OCI-LY1 (cell line): Measurements from ENCODE around the gene MTMR2.

Experiments used
- H2AFZ ChIP-seq: fragments of 200-600 bp; sonication (generic), shearing (Covaris generic); 2 replicates; pipeline ENCODE4 v1.6.0; 2014; ENCODE audit warnings: antibody characterized with exemption, mild to moderate bottlenecking, low read length
- H3F3A ChIP-seq: fragments of 200-600 bp; sonication (generic), shearing (Covaris generic); 2 replicates; pipeline ENCODE4 v1.6.0; 2014; ENCODE audit warnings: mild to moderate bottlenecking, antibody characterized with exemption, low read length, moderate library complexity; ENCODE audit not compliant: insufficient read depth
- H3K27ac ChIP-seq: fragments of 200-600 bp; sonication (generic); 2 replicates; pipeline ENCODE4 v1.5.1; 2014; ENCODE audit warnings: low read length, mixed run types, mild to moderate bottlenecking, low read depth; ENCODE audit not compliant: poor library complexity, severe bottlenecking
- H3K27me3 ChIP-seq: fragments of 200-600 bp; sonication (generic); 2 replicates; pipeline ENCODE4 v1.6.0; 2014; ENCODE audit warnings: antibody characterized with exemption, mild to moderate bottlenecking, low read length, moderate library complexity; ENCODE audit not compliant: insufficient read depth
- H3K36me3 ChIP-seq: fragments of 200-600 bp; sonication (generic); 2 replicates; pipeline ENCODE4 v1.6.1; 2014; ENCODE audit warnings: mild to moderate bottlenecking, antibody characterized with exemption, low read length, moderate library complexity, mixed read lengths; ENCODE audit not compliant: insufficient read depth
- H3K4me1 ChIP-seq: fragments of 200-600 bp; sonication (generic); 2 replicates; pipeline ENCODE4 v1.5.1; 2014; ENCODE audit warnings: mild to moderate bottlenecking, low read length, moderate library complexity; ENCODE audit not compliant: insufficient read depth, severe bottlenecking
- H3K4me2 ChIP-seq: fragments of 200-600 bp; sonication (generic), shearing (Covaris generic); 2 replicates; pipeline ENCODE4 v1.6.1; 2014; ENCODE audit warnings: low read length
- H3K4me3 ChIP-seq: fragments of 200-600 bp; sonication (generic); 2 replicates; pipeline ENCODE4 v1.5.1; 2014; ENCODE audit warnings: low read length, low read depth, mild to moderate bottlenecking, mixed read lengths; ENCODE audit not compliant: poor library complexity, severe bottlenecking
- H3K79me2 ChIP-seq: fragments of 200-600 bp; shearing (Covaris generic); 2 replicates; pipeline ENCODE4 v1.6.1; 2016; ENCODE audit warnings: mixed run types, low read length, mixed read lengths; ENCODE audit not compliant: insufficient read depth
- H3K9ac ChIP-seq: fragments of 200-600 bp; sonication (generic), shearing (Covaris generic); 2 replicates; pipeline ENCODE4 v1.6.1; 2014; ENCODE audit warnings: mild to moderate bottlenecking, low read length, mixed read lengths
- H3K9me2 ChIP-seq: fragments of 200-600 bp; sonication (generic), shearing (Covaris generic); 2 replicates; pipeline ENCODE4 v1.6.1; 2014; ENCODE audit warnings: low read depth, mild to moderate bottlenecking, low read length, mixed read lengths
- H3K9me3 ChIP-seq: fragments of 200-600 bp; shearing (Covaris generic); 2 replicates; pipeline ENCODE4 v1.6.1; 2014; ENCODE audit warnings: low read length, mixed read lengths
- H4K20me1 ChIP-seq: fragments of 200-600 bp; sonication (generic), shearing (Covaris generic); 2 replicates; pipeline ENCODE4 v1.6.0; 2016; ENCODE audit warnings: mild to moderate bottlenecking, low read length; ENCODE audit not compliant: insufficient read depth
- CTCF ChIP-seq: fragments of 200-600 bp; sonication (generic), shearing (Covaris generic); IDR thresholded peaks from 2 replicates; pipeline ENCODE4 v1.5.1; 2017; ENCODE audit warnings: mild to moderate bottlenecking, antibody characterized with exemption, low read length, moderate library complexity, mixed read lengths
- EZH2 ChIP-seq: fragments of 200-600 bp; sonication (generic), shearing (Covaris generic); IDR thresholded peaks from 2 replicates; pipeline ENCODE4 v1.8.0; 2017; ENCODE audit warnings: borderline replicate concordance, mixed run types, mild to moderate bottlenecking, antibody characterized with exemption, low read length, moderate library complexity, mixed read lengths

Gene MTMR2

GRCh38 chr11:95891423-95892170 lies 32.3 kb downstream of the MTMR2 start:
- TF ChIP-seq EZH2 (no peak), CTCF (no peak)
- no peaks in the 10 kb centered on the region for H3K9me3 ChIP-seq
- no peaks in the 10 kb centered on the region for H3K79me2 ChIP-seq

GRCh38 chr11:95888852-95889251 lies 35.1 kb downstream of the MTMR2 start:
- Histone ChIP-seq H3K36me3 (peaks cover 7% of the 10 kb centered on the region; the same call in 1 of the 2 replicates), H3K79me2 (no peaks in the 10 kb centered on the region), H3K4me1 (peaks cover 9% of the 10 kb centered on the region), H3K9ac (no peak overlapping the region), H2AFZ (no peak overlapping the region), H4K20me1 (no peaks in the 10 kb centered on the region), H3K27ac (no peak overlapping the region), H3K4me2 (no peak overlapping the region), H3F3A (no peaks in the 10 kb centered on the region), H3K9me3 (no peaks in the 10 kb centered on the region), H3K4me3 (no peak overlapping the region), H3K9me2 (no peaks in the 10 kb centered on the region), H3K27me3 (no peaks in the 10 kb centered on the region)
- no peak for TF ChIP-seq EZH2
- no peak for TF ChIP-seq CTCF

More at GRCh38 chr11:95891423-95892170, 32.3 kb downstream of the MTMR2 start:
- H3K9me2 ChIP-seq = no peaks in the 10 kb centered on the region
- no peaks in the 10 kb centered on the region for H4K20me1 ChIP-seq
- no peaks in the 10 kb centered on the region for H3K27me3 ChIP-seq
- no peaks in the 10 kb centered on the region for H3F3A ChIP-seq
- no peak overlapping the region for H2AFZ ChIP-seq
- H3K4me3 ChIP-seq = no peak overlapping the region
- H3K4me2 ChIP-seq = no peak overlapping the region
- peak overlapping the region; percentile 29 for H3K27ac ChIP-seq
- no peak overlapping the region for H3K9ac ChIP-seq
- H3K36me3 ChIP-seq = no peaks in the 10 kb centered on the region
- peaks cover 9% of the 10 kb centered on the region for H3K4me1 ChIP-seq

- Histone ChIP-seq H3K9ac (no peak overlapping the region), H3K9me2 (no peaks in the 10 kb centered on the region), H2AFZ (no peak overlapping the region), H3K9me3 (no peaks in the 10 kb centered on the region), H4K20me1 (no peaks in the 10 kb centered on the region), H3F3A (no peaks in the 10 kb centered on the region), H3K4me2 (no peak overlapping the region), H3K4me1 (peaks cover 9% of the 10 kb centered on the region), H3K36me3 (peaks cover 7% of the 10 kb centered on the region; the same call in 1 of the 2 replicates), H3K27me3 (no peaks in the 10 kb centered on the region), H3K4me3 (no peak overlapping the region), H3K27ac (no peak overlapping the region), H3K79me2 (no peaks in the 10 kb centered on the region)
- TF ChIP-seq CTCF (no peak), EZH2 (no peak)
These were observed 35.5 kb downstream of the MTMR2 start for GRCh38 chr11:95888439-95888838.
